Ascending aorta (tissue), 2 donors: ENCODE measurements around the gene STX8. TPM values are rescaled to one million over a fixed set of nuclear protein-coding genes. Genes with fewer than 3 reads are reported as not detected.
"Not testable (repeated sequence)": the region's sequence is repeated elsewhere in the genome, so short reads cannot be mapped to it uniquely, and the experiment has no call there.

Source experiments
- DNase-seq, 2 donors: peaks; one replicate each; pipeline ENCODE4 v3.0.0-alpha.2; 2019; ENCODE audit warnings: low spot score in 2 of 2
- H3K27ac ChIP-seq, 2 donors: fragments of 200-600 bp; sonication (generic); one replicate each; pipeline ENCODE4 v1.5.1; 2016 to 2017; ENCODE audit warnings: mild to moderate bottlenecking in 1 of 2
- H3K27me3 ChIP-seq: fragments of 200-600 bp; sonication (generic); one replicate; pipeline ENCODE4 v1.5.1; 2017
- H3K36me3 ChIP-seq, 2 donors: fragments of 200-600 bp; sonication (generic); one replicate each; pipeline ENCODE4 v1.5.1; 2016
- H3K4me1 ChIP-seq, 2 donors: fragments of 200-600 bp; sonication (generic); one replicate each; pipeline ENCODE4 v1.5.1; 2016 to 2017; ENCODE audit warnings: mild to moderate bottlenecking in 1 of 2
- H3K4me3 ChIP-seq, 2 donors: fragments of 200-600 bp; sonication (generic); one replicate each; pipeline ENCODE4 v1.5.1; 2016 to 2017; ENCODE audit warnings: mild to moderate bottlenecking in 1 of 2
- H3K9me3 ChIP-seq, 2 donors: fragments of 200-600 bp; sonication (generic); one replicate each; pipeline ENCODE4 v1.5.1; 2016
- CTCF ChIP-seq, 3 experiments: fragments of 200-600 bp in 2 of 3; fragments of 450-650 bp in 1 of 3; sonication (generic) in 2 of 3; IDR thresholded peaks; one replicate each; pipeline ENCODE4 v1.5.1; 2016 to 2019; ENCODE audit warnings: antibody characterized with exemption in 3 of 3, mild to moderate bottlenecking in 1 of 3, moderate library complexity in 1 of 3
- intact Hi-C: fragments of 100-400 bp; cut with DNase I; formaldehyde crosslinking; loops from one replicate; pipeline ENCODE4 v1.15.1; 2023
- total RNA-seq: library from RNA; depleted of rRNA; stranded (reverse); fragments of >200 nt; gene quantifications from one replicate; pipeline ENCODE4 v1.1.0, GENCODE V29; 2016

STX8 gene
- total RNA-seq, 1 donor from 2014 or later, result 7.6 TPM

GRCh38 chr17:9258115-9259015, 317.3 kb downstream of the STX8 start:
- Histone ChIP-seq H3K27ac (no peak overlapping the region), H3K4me1 (no peaks in the 10 kb centered on the region), H3K9me3 (no peaks in the 10 kb centered on the region), H3K27me3 (no peaks in the 10 kb centered on the region), H3K4me3 (no peak overlapping the region), H3K36me3 (no peaks in the 10 kb centered on the region)
- DNase-seq, result no peak
- no peak for TF ChIP-seq CTCF (IDR thresholded peaks at IDR 0.05)
- intact Hi-C loops, result no loop called here

DNA sequence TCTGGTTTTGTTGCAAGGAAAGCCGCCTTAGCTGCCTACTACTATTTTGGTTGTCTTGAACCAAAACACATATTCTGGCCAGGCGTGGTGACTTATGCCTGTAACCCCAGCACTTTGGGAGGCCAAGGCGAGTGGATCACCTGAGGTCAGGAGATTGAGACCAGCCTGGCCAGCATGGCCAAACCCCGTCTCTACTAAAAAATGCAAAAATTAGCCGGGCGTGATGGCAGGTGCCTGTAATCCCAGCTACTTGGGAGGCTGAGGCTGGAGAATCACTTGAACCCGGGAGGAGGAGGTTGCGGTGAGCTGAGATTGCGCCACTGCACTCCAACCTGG, 318.0 kb downstream of the STX8 start:
- H3K4me3 ChIP-seq, intact Hi-C loops, DNase-seq, H3K4me1 ChIP-seq, H3K27me3 ChIP-seq, H3K27ac ChIP-seq, H3K9me3 ChIP-seq, H3K36me3 ChIP-seq: not testable (repeated sequence)

DNA sequence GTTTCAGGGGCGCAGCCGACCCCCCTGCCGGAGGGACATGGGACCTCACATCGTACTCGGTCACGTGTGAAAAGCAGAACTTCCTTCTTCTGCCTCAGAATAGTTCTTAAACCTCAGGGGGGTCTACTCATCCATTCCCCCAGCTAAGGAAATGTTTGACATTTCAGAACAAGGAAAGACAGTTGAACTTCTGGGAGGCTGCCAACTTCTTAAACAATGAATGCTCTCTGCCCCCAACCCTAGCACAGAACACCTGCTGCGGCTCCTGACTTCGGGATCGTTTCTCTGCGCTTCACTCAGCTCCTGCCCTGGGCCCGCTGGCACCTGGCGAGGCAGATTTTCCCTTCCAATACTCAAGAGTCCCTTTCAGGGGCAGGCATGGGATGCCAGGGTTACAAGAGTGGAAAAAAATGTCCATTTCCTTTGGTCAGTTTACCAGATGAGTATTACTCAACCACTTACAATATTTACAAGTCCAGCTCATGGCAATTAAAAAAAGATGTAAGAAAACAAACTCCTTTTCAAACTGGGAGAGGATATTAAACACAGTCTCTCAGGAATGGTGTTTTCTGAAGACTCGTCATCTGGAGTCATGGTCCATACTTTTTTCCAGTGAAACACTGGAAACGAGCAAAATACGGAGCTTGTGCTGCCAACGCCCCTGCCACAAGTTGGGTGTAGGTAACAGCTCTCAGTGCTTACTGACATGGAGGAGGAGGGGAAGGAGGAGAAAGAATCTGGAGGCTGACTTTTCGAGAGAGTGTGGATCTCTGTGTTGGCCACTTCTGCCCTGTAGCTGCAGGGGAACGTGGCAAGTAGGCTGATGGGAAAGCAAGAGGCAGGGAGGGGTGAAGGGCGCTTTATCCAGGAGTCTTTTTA, 318.6 kb downstream of the STX8 start:
- Histone ChIP-seq H3K27me3 (no peaks in the 10 kb centered on the region), H3K27ac (no peak overlapping the region)

DNA sequence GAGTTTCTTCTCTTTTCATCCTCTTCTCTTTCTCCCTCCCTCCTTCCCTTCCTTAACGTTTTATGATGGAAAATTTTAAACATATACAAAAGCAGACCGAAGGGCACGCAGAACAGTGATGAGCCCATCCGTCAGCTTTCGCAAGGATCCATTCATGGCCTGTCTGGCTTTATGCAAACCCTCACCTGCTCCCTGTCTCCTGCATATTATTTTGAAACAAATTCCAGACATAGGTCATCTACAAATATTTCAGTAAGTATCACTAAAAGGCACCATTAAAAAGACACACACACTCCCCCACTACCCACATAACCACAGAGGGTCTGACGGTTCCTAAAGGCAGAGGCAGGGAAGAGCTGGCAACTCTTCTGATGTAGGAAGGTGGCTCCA, 319.3 kb downstream of the STX8 start:
- DNase-seq, result no peak
- intact Hi-C loops, result no loop called here
- TF ChIP-seq CTCF (IDR thresholded peaks at IDR 0.05), result no peak
- H3K36me3 ChIP-seq, result no peaks in the 10 kb centered on the region
- H3K4me3 ChIP-seq, result no peak overlapping the region
- H3K27ac ChIP-seq, result no peak overlapping the region
- no peaks in the 10 kb centered on the region for H3K4me1 ChIP-seq
- H3K27me3 ChIP-seq, result no peaks in the 10 kb centered on the region
- no peaks in the 10 kb centered on the region for H3K9me3 ChIP-seq

More for the DNA sequence above, 318.6 kb downstream of the STX8 start:
- TF ChIP-seq CTCF (IDR thresholded peaks at IDR 0.05), result no peak
- H3K9me3 ChIP-seq, result no peaks in the 10 kb centered on the region
- H3K36me3 ChIP-seq, result no peaks in the 10 kb centered on the region
- no peak overlapping the region for H3K4me3 ChIP-seq
- no peaks in the 10 kb centered on the region for H3K4me1 ChIP-seq
- no peak for DNase-seq
- intact Hi-C loops, result no loop called here

- H3K4me3 ChIP-seq, result no peak overlapping the region
- no peaks in the 10 kb centered on the region for H3K36me3 ChIP-seq
- H3K27ac ChIP-seq, result no peak overlapping the region
- no peak for TF ChIP-seq CTCF (IDR thresholded peaks at IDR 0.05)
- H3K27me3 ChIP-seq, result no peaks in the 10 kb centered on the region
- no peak for DNase-seq
- intact Hi-C loops, result no loop called here
- H3K9me3 ChIP-seq, result no peaks in the 10 kb centered on the region
- H3K4me1 ChIP-seq, result no peaks in the 10 kb centered on the region
These were observed 319.8 kb downstream of the STX8 start for GRCh38 chr17:9255833-9256232.

- H3K4me3 ChIP-seq, result no peak overlapping the region
- no peaks in the 10 kb centered on the region for H3K36me3 ChIP-seq
- intact Hi-C loops, result no loop called here
- TF ChIP-seq CTCF (IDR thresholded peaks at IDR 0.05), result no peak
- no peaks in the 10 kb centered on the region for H3K27me3 ChIP-seq
- no peaks in the 10 kb centered on the region for H3K9me3 ChIP-seq
- no peak for DNase-seq
- H3K27ac ChIP-seq, result no peak overlapping the region
- H3K4me1 ChIP-seq, result no peaks in the 10 kb centered on the region
These were observed 320.8 kb downstream of the STX8 start for GRCh38 chr17:9254841-9255240.
